Measurements from ENCODE around the gene MCM7. TPM values are rescaled to one million over a fixed set of nuclear protein-coding genes. Genes with fewer than 3 reads are reported as not detected.

The MCM7 gene
- total and polyA plus RNA-seq, 2 of the 13 experiments (the other 11 are each of a cell fraction or from before 2014, with no cell fraction given): 84.5 to 214 TPM

- intact Hi-C loops (cut with micrococcal nuclease; ENCODE audit: unreplicated experiment): no loop called here
- Histone ChIP-seq H3K4me3 (replicated peaks in 1 of 3; ENCODE audit: insufficient read depth in 1 of 3, low read depth in 2 of 3, low read length in 3 of 3) (no peak overlapping the region; a peak in 1 of 6 replicates), H2AFZ (ENCODE audit: low read length) (no peak overlapping the region), H3K4me1 (ENCODE audit: insufficient read depth, low read length) (peaks cover 29% of the 10 kb centered on the region), H3K27ac (ENCODE audit: extremely low read length, insufficient read depth, low read length) (no peak overlapping the region), H3K4me2 (ENCODE audit: low read depth, low read length) (no peak overlapping the region; the same call in 1 of the 2 replicates), H3K9ac (ENCODE audit: insufficient read depth, low read depth, low read length) (no peak overlapping the region), H3K36me3 (replicated peaks in 1 of 2; ENCODE audit: control insufficient read depth in 1 of 2, insufficient read depth in 2 of 2, low read length in 2 of 2) (no peaks in the 10 kb centered on the region), H3K9me3 (ENCODE audit: low read length) (no peaks in the 10 kb centered on the region), H3K79me2 (ENCODE audit: insufficient read depth, low read length) (peaks cover 6% of the 10 kb centered on the region), H4K20me1 (ENCODE audit: insufficient read depth, low read length) (no peaks in the 10 kb centered on the region), H3K27me3 (ENCODE audit: control insufficient read depth in 1 of 2, insufficient read depth in 2 of 2, low read length in 2 of 2) (no peaks in the 10 kb centered on the region)
- no peak for FAIRE-seq
- ChIA-PET CTCF (ENCODE audit: low intra/inter-chr PET ratio, low total read pairs) (interaction anchor here (1.9 kb wide), 1 partner anchor 55 kb away, joined by 6 read pairs; no protein-coding TSS in a partner anchor), POLR2A (no interaction called here)
- 87% methylated on average over 4 of the region's 4 CpGs for WGBS (ENCODE audit: low lambda C conversion rate)
- no peak for TF ChIP-seq KAT8 (CRISPR knock-in tag; IDR thresholded peaks at IDR 0.05)
- no peak for TF ChIP-seq DBP (CRISPR knock-in tag; IDR thresholded peaks at IDR 0.05; ENCODE audit: not compliant biosample characterization)
- no peak for TF ChIP-seq ZNF709 (CRISPR knock-in tag; IDR thresholded peaks at IDR 0.05)
- no peak for TF ChIP-seq ZNF850 (CRISPR knock-in tag; conservative IDR thresholded peaks at IDR 0.05)
- TF ChIP-seq SRY (CRISPR knock-in tag; IDR thresholded peaks at IDR 0.05): no peak
- no peak for TF ChIP-seq THRA (CRISPR knock-in tag; IDR thresholded peaks at IDR 0.05; ENCODE audit: borderline replicate concordance)
- no peak for TF ChIP-seq MEIS1 (CRISPR knock-in tag; IDR thresholded peaks at IDR 0.05; ENCODE audit: borderline replicate concordance)
- TF ChIP-seq GPBP1L1 (CRISPR knock-in tag; IDR thresholded peaks at IDR 0.05): no peak
- TF ChIP-seq TFAP4 (IDR thresholded peaks at IDR 0.05; ENCODE audit: borderline replicate concordance, low read depth): no peak
- no peak for TF ChIP-seq KMT2A (CRISPR knock-in tag; IDR thresholded peaks at IDR 0.05)
- no peak for TF ChIP-seq RNF219 (CRISPR knock-in tag; IDR thresholded peaks at IDR 0.05)
- no peak for TF ChIP-seq SNRNP70 (IDR thresholded peaks at IDR 0.05; ENCODE audit: low read depth, low read length)
- TF ChIP-seq MAX (IDR thresholded peaks at IDR 0.05): no peak
- no peak for TF ChIP-seq ZKSCAN8 (CRISPR knock-in tag; IDR thresholded peaks at IDR 0.05; ENCODE audit: borderline replicate concordance)
- ATAC-seq: no peak
- no peak for DNase-seq (ENCODE audit: low spot score)
- in situ Hi-C loops (cut with HindIII; ENCODE audit: extremely low pct_ligation_motif_present, low pct_unique_long_range_greater_than_20kb): no loop called here
- no TSS peak for BruUV-seq (replicated peaks)
Observed at GRCh38 chr7:100048680-100049079, 52.5 kb downstream of the MCM7 start.

Data from HepG2 (cell line).